Stimulated activated CD4-positive, alpha-beta T cell treated with anti-CD3 and anti-CD28 coated beads, Interleukin-1b, Interleukin-23, amount 100 ng/mL, for 1 hour (primary cell): ENCODE measurements around the gene ROR1.

Source experiments
- DNase-seq, 2 donors: peaks; one replicate each; pipeline ENCODE4 v3.0.0-alpha.2; 2020; ENCODE audit warnings: low read depth in 2 of 2

The ROR1 gene

DNA sequence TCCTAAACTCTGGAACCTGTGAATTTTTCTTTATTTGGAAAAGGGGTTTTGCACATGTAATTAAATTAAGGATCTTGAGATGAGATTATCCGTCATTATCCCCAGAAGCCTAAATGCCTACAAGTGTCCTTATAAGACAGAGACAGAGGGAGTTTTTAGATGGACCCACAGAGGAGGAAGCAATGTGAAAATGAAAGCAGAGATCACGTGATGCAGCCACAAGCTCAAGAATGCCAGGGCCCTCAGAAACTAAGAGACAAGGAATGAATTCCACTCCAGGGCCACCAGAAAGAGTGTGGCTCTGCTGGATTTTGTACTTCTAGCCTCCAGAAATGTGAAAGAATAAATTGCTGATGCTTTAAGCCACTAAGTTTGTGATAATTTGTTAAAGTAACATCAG, 246.0 kb downstream of the ROR1 start:
- no peak for DNase-seq

DNA sequence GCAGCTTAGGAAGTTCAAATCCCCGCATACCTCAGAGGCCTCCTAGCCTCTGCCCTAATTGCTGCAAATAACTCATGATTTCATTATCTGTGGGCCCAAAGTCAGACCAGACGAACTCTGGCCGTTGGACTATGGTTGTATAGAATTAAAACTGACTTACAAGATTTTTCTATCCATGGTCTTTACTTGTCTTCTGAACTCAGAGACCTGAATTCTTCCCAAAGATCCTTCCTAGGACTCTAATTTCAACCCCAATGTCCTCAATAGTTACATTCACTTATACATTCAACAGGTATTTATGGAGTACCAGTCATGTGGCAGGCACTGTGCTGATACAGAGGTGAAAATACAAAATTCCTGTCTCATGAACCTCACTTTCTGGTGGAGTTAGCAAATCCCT, 247.2 kb downstream of the ROR1 start:
- no peak for DNase-seq

DNA sequence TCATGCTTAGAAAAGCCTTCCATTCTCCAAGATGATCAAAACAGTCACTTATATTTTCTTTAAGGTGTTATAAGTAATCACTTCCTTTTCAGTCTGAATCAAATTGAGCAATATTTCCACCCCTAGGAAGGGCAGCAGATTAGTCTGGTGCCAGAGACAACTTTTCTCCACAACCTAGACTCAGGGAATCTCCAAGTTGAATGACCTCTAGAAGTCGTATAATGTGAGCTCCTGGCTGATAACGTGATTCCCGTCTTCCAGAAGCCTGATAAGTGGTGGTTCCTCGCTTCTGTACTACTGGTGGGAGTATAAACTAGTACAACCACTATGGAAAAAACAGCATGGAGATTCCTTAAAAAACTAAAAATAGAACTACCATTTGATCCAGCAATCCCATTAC, 251.2 kb downstream of the ROR1 start:
- no peak for DNase-seq

GRCh38 chr1:64029037-64029436, 255.2 kb downstream of the ROR1 start:
- no peak for DNase-seq

DNA sequence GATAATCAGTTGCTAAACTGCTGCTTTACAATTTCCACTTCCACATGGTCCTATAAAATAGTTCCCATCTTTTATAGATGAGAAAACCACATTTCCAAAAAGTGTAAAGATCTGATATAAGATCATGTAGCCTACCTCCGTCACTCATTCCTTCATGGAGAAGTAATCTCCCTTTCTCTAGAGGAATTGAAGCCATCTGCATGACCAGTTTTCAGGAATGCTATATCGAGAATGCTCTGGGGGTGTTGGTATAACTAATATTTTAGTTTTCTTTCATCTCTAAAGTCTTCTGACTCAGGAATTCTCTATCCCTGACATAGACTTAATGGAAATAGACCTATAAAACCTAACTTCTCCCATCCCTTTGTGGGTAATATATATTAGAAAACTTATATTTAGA, 256.6 kb downstream of the ROR1 start:
- no peak for DNase-seq

- DNase-seq: no peak
These were observed 257.4 kb downstream of the ROR1 start for GRCh38 chr1:64031236-64031635.

- no peak for DNase-seq
These were observed 259.9 kb downstream of the ROR1 start for GRCh38 chr1:64033667-64034220.

DNA sequence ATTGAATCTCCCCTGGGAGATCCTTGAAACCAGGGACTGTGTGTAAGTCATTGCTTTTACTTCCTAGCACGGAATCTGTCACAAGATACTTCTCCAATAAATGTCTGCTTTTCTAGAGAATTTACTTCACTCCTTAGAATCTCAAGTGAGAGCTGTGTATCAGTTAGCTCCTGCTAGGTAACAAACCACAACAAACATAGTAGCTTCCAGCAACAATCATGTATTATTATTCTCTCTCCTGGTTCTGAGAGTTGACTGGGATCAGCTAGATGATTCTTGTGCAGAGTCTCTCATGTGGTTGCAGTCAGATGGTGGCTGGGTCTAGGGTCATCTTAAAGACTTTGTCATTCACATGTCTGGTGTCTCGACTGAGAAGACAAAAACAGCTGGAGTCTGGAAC, 262.7 kb downstream of the ROR1 start:
- no peak for DNase-seq

GRCh38 chr1:64038119-64038518, 264.3 kb downstream of the ROR1 start:
- no peak for DNase-seq

- DNase-seq: no peak
These were observed 265.1 kb downstream of the ROR1 start for GRCh38 chr1:64038965-64039364.

DNA sequence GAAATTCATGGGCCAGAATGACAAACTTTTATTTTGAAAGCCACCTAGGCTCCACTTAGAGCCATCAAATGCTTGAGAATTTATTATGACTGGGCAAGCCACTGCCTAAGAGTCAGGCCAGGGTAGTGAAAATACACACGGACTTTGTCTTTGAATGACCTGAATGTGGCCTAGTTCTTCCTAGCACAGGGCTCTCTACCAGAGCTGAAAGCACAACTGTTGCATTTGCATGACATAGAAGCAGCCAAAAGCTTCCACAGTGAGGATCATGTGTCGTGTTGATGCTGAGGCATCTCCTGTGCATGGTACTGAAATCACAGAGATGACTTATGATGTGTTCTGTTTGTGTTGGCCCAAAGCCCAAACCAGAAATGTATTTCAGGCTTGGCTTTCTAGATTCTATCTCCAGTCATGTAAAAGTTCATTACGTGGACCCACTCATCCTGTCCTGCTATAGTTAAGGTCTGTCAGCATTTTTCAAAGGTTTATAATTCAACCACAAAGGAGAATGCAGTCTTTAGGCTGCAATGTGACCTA, 265.6 kb downstream of the ROR1 start:
- DNase-seq: no peak

- no peak for DNase-seq
These were observed 267.7 kb downstream of the ROR1 start for GRCh38 chr1:64041371-64042131.

- DNase-seq: no peak
These were observed 268.7 kb downstream of the ROR1 start for GRCh38 chr1:64042331-64043100.

GRCh38 chr1:64043288-64043687, 269.5 kb downstream of the ROR1 start:
- no peak for DNase-seq

DNA sequence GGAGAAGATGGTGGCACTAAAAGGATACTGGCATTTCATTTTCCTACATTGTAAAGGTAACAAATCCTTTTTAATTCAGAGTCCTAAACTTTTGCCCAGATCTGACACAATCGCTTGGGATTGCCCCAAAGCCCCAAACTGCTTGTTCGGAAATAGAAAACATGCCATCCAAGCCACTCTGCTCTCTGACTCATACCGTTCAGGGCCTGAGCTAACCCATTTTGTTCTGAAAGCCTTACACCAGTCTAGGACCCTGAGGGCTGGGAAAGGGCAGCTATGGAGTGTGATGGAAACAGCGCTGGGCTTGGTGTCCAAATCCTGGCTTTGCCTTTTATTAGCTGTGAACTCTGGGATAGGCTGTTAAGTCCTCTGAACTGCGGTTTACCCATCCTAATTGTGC, 270.2 kb downstream of the ROR1 start:
- DNase-seq: no peak

GRCh38 chr1:64046243-64046642, 272.4 kb downstream of the ROR1 start:
- no peak for DNase-seq

- no peak for DNase-seq
These were observed 273.1 kb downstream of the ROR1 start for GRCh38 chr1:64046891-64047290.

DNA sequence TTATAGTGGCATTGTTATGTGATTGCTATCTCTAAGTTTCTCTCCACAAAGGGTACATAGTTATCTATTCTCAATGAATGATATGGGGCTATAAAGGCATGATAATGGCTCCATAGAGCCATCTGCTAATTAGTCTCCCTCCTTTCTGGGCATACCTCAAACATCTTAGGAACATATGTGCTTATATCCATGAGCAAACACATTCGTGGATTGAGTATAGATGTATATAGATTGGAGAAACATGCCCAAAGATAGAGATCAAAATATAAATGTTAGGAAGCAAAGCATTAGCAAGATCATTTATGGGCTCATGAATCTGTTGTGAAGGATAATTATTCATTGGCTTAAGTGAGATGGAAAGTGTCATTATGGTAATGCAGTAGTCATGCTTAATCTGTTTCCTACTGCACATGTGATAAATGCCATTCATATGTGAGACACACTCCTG, 273.8 kb downstream of the ROR1 start:
- no peak for DNase-seq

DNA sequence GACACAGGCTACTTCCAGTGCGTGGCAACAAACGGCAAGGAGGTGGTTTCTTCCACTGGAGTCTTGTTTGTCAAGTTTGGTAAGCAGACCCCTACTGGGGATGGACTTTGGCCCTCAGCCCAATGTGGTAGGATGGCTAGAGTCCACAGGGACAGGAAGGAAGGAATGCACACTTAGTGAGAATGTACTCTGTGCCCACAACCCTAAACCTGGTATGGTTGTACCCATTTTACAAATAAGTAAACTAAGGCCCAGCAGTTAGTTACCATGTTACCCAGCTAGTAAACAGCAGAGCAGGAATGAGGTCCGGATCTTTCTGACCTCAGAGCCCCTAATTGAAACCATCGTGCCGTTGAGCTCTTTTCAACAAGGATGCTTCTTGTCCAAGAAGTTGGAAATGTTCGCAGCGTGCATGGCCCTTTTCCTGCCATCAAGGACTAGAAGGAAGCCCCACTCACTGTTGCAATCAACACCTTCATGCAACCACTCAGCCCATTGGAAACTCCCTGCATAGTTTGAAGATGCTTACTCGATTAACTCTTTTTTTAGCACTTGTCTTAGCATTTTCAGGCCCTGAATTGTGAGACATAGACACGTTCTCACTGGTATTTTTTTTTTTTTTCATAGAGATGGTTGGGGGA, 276.2 kb downstream of the ROR1 start:
- DNase-seq: no peak

GRCh38 chr1:64050601-64051000, 276.8 kb downstream of the ROR1 start:
- DNase-seq: no peak

- DNase-seq: no peak
These were observed 278.0 kb downstream of the ROR1 start for GRCh38 chr1:64051796-64052195.

DNA sequence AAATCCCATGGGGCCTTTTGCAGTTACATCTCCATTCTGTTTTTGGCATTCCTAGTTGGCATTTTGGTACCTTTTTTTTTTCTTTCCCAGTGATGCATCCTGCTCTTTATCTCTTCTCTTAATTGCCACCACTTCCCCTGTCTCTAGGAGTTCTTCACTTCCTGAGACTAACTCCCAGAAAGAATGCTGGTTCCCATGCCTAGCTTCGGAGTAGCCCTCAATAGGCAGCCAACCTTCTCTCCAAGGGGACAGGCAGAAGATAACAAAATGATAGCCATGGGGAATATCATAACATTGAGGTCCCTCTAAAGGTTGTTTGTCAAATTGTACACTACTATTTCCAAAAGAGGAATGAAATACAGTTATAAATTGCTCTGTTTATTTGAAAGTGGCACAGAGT, 279.0 kb downstream of the ROR1 start:
- DNase-seq: no peak
